Stimulated activated CD8-positive, alpha-beta memory T cell treated with anti-CD3 and anti-CD28 coated beads, Interleukin-15, amount 100 ng/mL, for 4 hours (primary cell): Measurements from ENCODE around the gene NDUFS3.
"Not testable (repeated sequence)": the region's sequence is repeated elsewhere in the genome, so short reads cannot be mapped to it uniquely, and the experiment has no call there.

Experiments
- DNase-seq, 2 donors: peaks; one replicate each; pipeline ENCODE4 v3.0.0-alpha.2; 2020; ENCODE audit warnings: low read depth in 2 of 2

The NDUFS3 gene

GRCh38 chr11:47578524-47579494 lies at the start of gene NDUFS3, which contains the start of gene KBTBD4:
Gene NDUFS3 (plus strand): TSS chr11:47579074. CDS start chr11:47579092, 18 bp downstream.
Gene KBTBD4 (minus strand): TSS chr11:47578970. CDS start chr11:47578951, 19 bp downstream.
- peak; percentile 74 to 75 for DNase-seq

- no peak for DNase-seq
Observed at GRCh38 chr11:47529951-47530350, 48.9 kb upstream of the NDUFS3 start.

DNA sequence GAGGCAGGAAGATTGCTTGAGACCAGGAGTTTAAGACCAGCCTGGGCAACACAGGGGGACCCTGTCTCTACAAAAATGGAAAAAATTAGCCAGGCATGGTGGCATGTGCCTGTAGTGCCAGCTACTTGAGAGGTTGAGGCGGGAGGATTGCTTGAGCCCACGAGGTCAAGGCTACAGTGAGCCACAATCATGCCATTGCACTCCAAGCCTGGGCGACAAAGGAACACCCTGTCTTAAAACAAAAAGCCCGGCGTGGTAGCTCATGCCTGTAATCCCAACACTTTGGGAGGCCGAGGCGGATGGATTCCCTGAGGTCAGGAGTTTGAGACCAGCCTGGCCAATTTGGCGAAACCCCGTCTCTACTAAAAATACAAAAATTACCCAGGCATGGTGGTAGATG lies 48.2 kb upstream of the NDUFS3 start:
- DNase-seq, result not testable (repeated sequence)

GRCh38 chr11:47531666-47532065 lies 47.2 kb upstream of the NDUFS3 start:
- DNase-seq, result no peak

DNA sequence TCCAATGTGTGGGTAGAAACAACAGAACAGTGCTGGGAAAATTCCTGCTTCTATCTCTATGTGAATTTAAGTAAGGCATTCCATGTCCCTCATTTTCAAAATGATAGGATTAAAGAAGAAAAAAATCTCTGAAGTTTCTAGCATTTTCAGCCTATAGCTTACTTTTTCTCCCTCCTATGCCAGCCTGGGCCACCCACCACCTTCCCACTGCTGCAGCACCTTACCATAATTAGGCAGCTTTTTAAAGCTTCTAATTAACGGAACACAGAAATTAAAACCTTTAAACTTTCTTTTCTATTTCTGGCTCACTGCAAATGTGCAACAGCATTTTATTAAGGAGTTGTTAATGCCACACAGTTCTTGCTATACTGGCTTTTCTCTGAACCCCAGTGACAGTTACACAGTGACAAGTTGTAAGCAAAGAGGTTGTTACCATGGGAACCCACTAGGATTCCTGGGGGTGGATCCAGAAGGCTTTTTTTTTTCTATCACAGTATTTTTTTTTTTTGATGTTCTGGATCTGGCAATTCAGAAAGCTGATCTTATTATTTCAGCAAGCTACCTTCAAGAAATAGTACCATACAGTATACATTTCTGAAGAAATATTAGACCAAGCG lies 46.2 kb upstream of the NDUFS3 start:
- DNase-seq, result no peak

DNA sequence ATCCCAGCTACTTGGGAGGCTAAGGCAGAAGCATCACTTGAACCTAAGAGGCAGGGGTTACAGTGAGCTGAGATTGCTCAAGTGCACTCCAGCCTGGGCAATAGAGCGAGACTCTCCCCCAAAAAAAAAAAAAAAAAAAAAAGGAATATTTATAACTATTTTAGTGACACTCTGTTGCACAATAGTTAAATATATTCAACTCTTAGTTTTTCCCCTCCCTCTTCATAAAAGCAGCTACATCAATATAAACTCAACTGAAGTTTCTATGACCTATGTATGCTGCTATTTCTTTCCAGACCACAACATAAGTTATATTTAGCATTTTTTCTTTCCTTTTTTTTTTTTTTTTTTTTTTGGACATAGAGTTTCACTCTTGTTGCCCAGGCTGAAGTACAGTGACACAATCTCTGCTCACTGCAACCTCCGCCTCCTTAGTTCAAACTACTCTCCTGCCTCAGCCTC lies 45.2 kb upstream of the NDUFS3 start:
- no peak for DNase-seq

- DNase-seq, result no peak
Observed at GRCh38 chr11:47534704-47535251, 44.1 kb upstream of the NDUFS3 start.

- DNase-seq, result no peak
Observed at GRCh38 chr11:47536915-47537314, 42.0 kb upstream of the NDUFS3 start.

- no peak for DNase-seq
Observed at GRCh38 chr11:47538741-47539565, 39.9 kb upstream of the NDUFS3 start.

DNA sequence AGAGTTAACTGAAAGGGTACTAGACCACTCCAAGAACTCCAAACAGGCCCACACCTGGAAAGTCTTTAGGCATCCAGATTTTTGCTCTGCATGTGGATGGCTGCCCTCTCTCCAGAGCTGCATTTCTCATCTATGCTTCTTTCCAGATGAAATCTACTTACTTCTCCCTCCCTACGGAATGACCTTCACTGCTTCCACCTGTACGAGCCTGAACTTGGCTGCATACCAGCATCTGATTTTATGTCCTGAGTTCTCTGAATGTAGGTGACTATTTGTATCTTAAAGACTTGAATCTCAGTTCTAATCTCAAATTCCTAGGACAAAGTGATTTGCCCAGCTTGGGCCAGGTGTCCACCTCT lies 39.2 kb upstream of the NDUFS3 start:
- DNase-seq, result no peak

GRCh38 chr11:47541070-47541469 lies 37.8 kb upstream of the NDUFS3 start:
- DNase-seq, result no peak

- no peak for DNase-seq
Observed at GRCh38 chr11:47545298-47545697, 33.6 kb upstream of the NDUFS3 start.

- not testable (repeated sequence) for DNase-seq
Observed at GRCh38 chr11:47546274-47546673, 32.6 kb upstream of the NDUFS3 start.

GRCh38 chr11:47550288-47551047 lies 28.4 kb upstream of the NDUFS3 start:
- no peak for DNase-seq

DNA sequence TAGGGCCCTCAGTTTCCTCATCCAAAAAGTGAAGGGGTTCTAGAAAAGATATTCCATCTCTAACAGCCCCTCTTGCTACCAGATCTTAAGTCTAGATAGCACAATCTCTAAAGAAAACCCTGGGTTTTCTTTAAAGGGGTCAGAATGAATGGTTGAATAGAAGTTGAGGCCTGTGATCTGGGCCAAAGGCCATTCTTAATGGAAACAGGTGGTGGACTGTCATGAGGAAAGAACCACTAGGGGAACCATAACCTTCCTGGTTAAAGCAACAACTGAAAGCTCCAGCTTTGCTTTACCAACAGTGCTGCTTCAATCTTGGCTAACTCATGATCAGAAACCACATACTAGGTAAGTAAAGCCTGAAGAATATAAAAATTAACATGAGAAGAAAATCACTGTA lies 27.8 kb upstream of the NDUFS3 start:
- no peak for DNase-seq

DNA sequence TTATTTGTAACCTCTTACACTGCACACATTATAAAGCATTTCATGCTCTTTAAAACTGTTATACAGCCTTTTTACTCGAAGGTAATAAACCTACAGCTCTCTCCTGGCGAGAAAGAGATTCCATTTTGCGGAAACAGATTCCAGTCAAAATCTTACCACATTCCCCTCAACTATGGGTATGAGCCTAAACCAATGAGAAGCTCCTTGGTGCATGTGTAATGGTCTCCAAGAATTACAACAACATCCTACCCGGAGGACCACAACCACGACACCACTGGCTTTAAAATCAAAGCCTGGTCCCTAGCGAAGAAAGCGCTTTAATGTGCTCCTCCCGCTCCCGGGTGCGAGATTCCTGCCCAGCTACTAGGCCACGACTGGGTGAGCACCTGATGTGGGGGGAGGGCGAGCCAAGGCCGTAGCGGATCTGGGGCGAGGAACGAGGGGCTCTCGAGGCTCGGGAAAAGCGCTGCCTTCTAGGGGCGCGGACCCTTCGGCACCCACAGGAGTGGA lies 26.8 kb upstream of the NDUFS3 start:
- no peak for DNase-seq

DNA sequence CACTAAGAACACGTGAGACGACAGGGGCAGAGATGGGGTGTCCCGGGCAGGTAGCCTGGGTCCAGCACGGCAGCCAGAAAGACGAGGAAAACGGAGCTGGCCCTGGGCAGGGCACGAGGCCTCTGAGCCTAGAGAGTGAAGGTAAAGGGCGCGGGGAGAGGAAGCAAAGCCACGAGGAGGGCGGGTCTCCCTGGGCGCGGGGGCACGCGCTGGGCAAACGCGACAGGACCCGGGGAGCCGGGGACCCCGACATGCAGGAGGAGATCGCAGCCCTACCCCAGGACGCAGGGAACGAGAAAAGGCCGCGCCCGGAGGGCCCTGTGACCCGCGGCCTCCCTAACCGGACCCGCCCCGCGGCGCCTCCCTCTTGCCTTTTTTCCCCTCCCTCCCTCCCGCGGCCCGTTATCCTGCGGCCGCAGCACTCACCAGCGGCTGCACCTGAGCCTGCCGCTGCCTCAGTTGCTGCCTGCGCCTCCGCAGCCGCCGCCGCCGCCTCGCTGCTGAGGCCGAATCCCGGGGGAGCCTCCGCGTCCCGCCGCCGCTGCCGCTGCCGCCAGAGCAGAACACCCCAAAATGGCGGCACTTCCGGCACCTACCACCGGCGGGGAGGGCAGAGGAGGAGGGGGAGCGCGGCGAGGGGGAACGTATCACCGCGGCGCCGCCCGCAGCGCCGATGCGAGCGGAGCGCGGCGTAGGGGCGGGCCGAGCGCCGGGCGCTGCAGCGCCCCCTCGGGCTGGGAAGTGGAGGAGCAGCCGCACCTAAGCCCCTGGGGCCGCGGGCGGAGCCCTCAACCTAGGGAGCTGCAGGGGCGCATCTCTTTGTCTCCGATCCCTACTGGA lies 26.1 kb upstream of the NDUFS3 start, which contains the start of gene CELF1:
TSS of gene CELF1 (minus strand) at position 567 of the 840 bp plus-strand sequence. CDS start 53,609 bp downstream, outside the sequence.
- DNase-seq, result peak; percentile 85 to 86

DNA sequence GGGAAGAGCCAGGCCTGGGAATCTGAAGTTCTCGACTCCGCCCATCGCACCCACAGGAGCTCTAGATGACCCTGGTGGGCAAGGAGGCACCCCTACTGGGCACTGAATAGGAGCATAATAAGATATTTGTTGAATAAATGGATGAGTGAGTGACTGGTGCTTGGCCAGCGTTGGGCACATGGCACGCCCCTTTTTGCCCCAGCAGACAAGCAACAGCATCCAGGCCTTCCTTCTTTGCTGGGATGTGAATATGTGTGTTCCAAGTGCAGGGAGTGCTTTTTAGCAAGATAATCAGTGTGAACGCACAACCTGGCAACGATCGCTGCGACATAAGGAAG lies 25.5 kb upstream of the NDUFS3 start:
- DNase-seq, result no peak

GRCh38 chr11:47557004-47557403 lies 21.9 kb upstream of the NDUFS3 start:
- not testable (repeated sequence) for DNase-seq

GRCh38 chr11:47558695-47559094 lies 20.2 kb upstream of the NDUFS3 start:
- DNase-seq, result no peak
